ENCODE results near the gene UBE2E1.

DNA sequence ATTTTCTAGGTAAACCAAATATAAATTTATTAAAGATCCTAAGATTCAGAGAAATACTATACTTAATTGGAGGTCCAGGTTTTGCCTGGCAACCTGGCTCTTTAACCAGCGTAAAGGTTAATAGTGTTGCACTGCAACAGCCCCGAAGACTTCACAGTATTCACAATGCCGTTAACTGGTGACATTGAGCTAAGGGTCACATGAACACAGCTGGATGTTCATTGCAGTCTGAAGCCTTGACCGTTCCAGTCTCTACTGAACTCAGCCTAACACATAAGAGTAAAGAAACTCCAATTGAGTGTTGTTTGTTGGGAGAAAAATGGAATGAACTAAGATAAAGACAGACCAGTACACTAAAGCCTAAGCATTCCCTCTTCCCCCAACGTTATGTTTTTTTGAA, 84.2 kb downstream of the UBE2E1 start:
- no peak for TF ChIP-seq EZH2 (IDR thresholded peaks at IDR 0.05; ENCODE audit: low read length, missing control alignments)
- TF ChIP-seq, protein P1, sequence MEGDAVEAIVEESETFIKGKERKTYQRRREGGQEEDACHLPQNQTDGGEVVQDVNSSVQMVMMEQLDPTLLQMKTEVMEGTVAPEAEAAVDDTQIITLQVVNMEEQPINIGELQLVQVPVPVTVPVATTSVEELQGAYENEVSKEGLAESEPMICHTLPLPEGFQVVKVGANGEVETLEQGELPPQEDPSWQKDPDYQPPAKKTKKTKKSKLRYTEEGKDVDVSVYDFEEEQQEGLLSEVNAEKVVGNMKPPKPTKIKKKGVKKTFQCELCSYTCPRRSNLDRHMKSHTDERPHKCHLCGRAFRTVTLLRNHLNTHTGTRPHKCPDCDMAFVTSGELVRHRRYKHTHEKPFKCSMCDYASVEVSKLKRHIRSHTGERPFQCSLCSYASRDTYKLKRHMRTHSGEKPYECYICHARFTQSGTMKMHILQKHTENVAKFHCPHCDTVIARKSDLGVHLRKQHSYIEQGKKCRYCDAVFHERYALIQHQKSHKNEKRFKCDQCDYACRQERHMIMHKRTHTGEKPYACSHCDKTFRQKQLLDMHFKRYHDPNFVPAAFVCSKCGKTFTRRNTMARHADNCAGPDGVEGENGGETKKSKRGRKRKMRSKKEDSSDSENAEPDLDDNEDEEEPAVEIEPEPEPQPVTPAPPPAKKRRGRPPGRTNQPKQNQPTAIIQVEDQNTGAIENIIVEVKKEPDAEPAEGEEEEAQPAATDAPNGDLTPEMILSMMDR (conservative IDR thresholded peaks at IDR 0.05 in 1 of 2, IDR thresholded peaks at IDR 0.05 in 1 of 2; ENCODE audit: low read depth in 1 of 2, low read length in 2 of 2): no peak

Measured in fibroblast of lung (primary cell).